ENCODE results near the gene LSG1. TPM values are rescaled to one million over a fixed set of nuclear protein-coding genes. Genes with fewer than 3 reads are reported as not detected.

The LSG1 gene
- total and polyA plus RNA-seq, 2 donors: 21.7 to 29.5 TPM

GRCh38 chr3:194689493-194689944 lies 17.5 kb upstream of the LSG1 start:
- peak in 2 of 9 donors; percentile 41 to 65 for DNase-seq (ENCODE audit: low read depth in 6 of 9, low spot score in 9 of 9)
- H3K27ac ChIP-seq (ENCODE audit: low read depth in 1 of 2, low read length in 1 of 2): peak overlapping the region in 1 of 2 donors; percentile 19
- H3K4me1 ChIP-seq (ENCODE audit: control insufficient read depth in 2 of 2, insufficient read depth in 2 of 2, low read length in 2 of 2): peaks cover 10 to 46% of the 10 kb centered on the region in 2 donors
- WGBS: 9% methylated on average over 9 of the region's 9 CpGs
- no peaks in the 10 kb centered on the region for H3K36me3 ChIP-seq (ENCODE audit: control insufficient read depth in 2 of 2, insufficient read depth in 2 of 2, low read length in 1 of 2)
- H3K9me3 ChIP-seq (ENCODE audit: control insufficient read depth in 2 of 2, insufficient read depth in 1 of 2, low read length in 1 of 2): peaks cover 0 to 8% of the 10 kb centered on the region in 2 donors
- no peak overlapping the region for H3K4me3 ChIP-seq (ENCODE audit: low read length in 2 of 2)
- H3K27me3 ChIP-seq (ENCODE audit: control insufficient read depth in 2 of 2, insufficient read depth in 1 of 2, low read length in 1 of 2): peaks cover 35 to 53% of the 10 kb centered on the region in 2 donors

- Histone ChIP-seq H3K27me3 (ENCODE audit: control insufficient read depth in 2 of 2, insufficient read depth in 1 of 2, low read length in 1 of 2) (peaks cover 40 to 59% of the 10 kb centered on the region in 2 donors), H3K4me1 (ENCODE audit: control insufficient read depth in 2 of 2, insufficient read depth in 2 of 2, low read length in 2 of 2) (peaks cover 10 to 46% of the 10 kb centered on the region in 2 donors), H3K9me3 (ENCODE audit: control insufficient read depth in 2 of 2, insufficient read depth in 1 of 2, low read length in 1 of 2) (peaks cover 0 to 8% of the 10 kb centered on the region in 2 donors), H3K36me3 (ENCODE audit: control insufficient read depth in 2 of 2, insufficient read depth in 2 of 2, low read length in 1 of 2) (no peaks in the 10 kb centered on the region), H3K4me3 (ENCODE audit: low read length in 2 of 2) (no peak overlapping the region), H3K27ac (ENCODE audit: low read depth in 1 of 2, low read length in 1 of 2) (peak overlapping the region in 1 of 2 donors; percentile 19)
- no peak for DNase-seq (ENCODE audit: low read depth in 6 of 9, low spot score in 9 of 9)
- 76% methylated on average over 6 of the region's 6 CpGs for WGBS
Measured at GRCh38 chr3:194688946-194689345, 17.0 kb upstream of the LSG1 start.

- Histone ChIP-seq H3K27me3 (ENCODE audit: control insufficient read depth in 2 of 2, insufficient read depth in 1 of 2, low read length in 1 of 2) (peaks cover 42 to 61% of the 10 kb centered on the region in 2 donors), H3K4me1 (ENCODE audit: control insufficient read depth in 2 of 2, insufficient read depth in 2 of 2, low read length in 2 of 2) (peaks cover 10 to 46% of the 10 kb centered on the region in 2 donors), H3K36me3 (ENCODE audit: control insufficient read depth in 2 of 2, insufficient read depth in 2 of 2, low read length in 1 of 2) (no peaks in the 10 kb centered on the region), H3K4me3 (ENCODE audit: low read length in 2 of 2) (peak overlapping the region; percentile 8 to 50), H3K27ac (ENCODE audit: low read depth in 1 of 2, low read length in 1 of 2) (peak overlapping the region; percentile 1 to 3), H3K9me3 (ENCODE audit: control insufficient read depth in 2 of 2, insufficient read depth in 1 of 2, low read length in 1 of 2) (peaks cover 0 to 8% of the 10 kb centered on the region in 2 donors)
- DNase-seq (ENCODE audit: low read depth in 6 of 9, low spot score in 9 of 9): peak in 2 of 9 donors; percentile 9 to 35
- 9% methylated on average over 16 of the region's 16 CpGs for WGBS
Measured at GRCh38 chr3:194688200-194688740, 16.3 kb upstream of the LSG1 start.

- Histone ChIP-seq H3K9me3 (ENCODE audit: control insufficient read depth in 2 of 2, insufficient read depth in 1 of 2, low read length in 1 of 2) (peaks cover 0 to 8% of the 10 kb centered on the region in 2 donors), H3K36me3 (ENCODE audit: control insufficient read depth in 2 of 2, insufficient read depth in 2 of 2, low read length in 1 of 2) (no peaks in the 10 kb centered on the region), H3K4me1 (ENCODE audit: control insufficient read depth in 2 of 2, insufficient read depth in 2 of 2, low read length in 2 of 2) (peaks cover 10 to 51% of the 10 kb centered on the region in 2 donors), H3K27me3 (ENCODE audit: control insufficient read depth in 2 of 2, insufficient read depth in 1 of 2, low read length in 1 of 2) (peaks cover 42 to 65% of the 10 kb centered on the region in 2 donors), H3K27ac (ENCODE audit: low read depth in 1 of 2, low read length in 1 of 2) (peak overlapping the region; percentile 1 to 3), H3K4me3 (ENCODE audit: low read length in 2 of 2) (peak overlapping the region; percentile 26 to 50)
- WGBS: 1% methylated on average over 57 of the region's 57 CpGs
- DNase-seq (ENCODE audit: low read depth in 6 of 9, low spot score in 9 of 9): peak in 4 of 9 donors; percentile 34 to 63 (median 52)
Measured at GRCh38 chr3:194687638-194688199, 15.7 kb upstream of the LSG1 start.

GRCh38 chr3:194686816-194687637 lies 15.0 kb upstream of the LSG1 start:
- H3K27me3 ChIP-seq (ENCODE audit: control insufficient read depth in 2 of 2, insufficient read depth in 1 of 2, low read length in 1 of 2): peaks cover 42 to 65% of the 10 kb centered on the region in 2 donors
- no peak overlapping the region for H3K27ac ChIP-seq (ENCODE audit: low read depth in 1 of 2, low read length in 1 of 2)
- H3K4me3 ChIP-seq (ENCODE audit: low read length in 2 of 2): peak overlapping the region; percentile 26 to 50
- H3K9me3 ChIP-seq (ENCODE audit: control insufficient read depth in 2 of 2, insufficient read depth in 1 of 2, low read length in 1 of 2): peaks cover 0 to 8% of the 10 kb centered on the region in 2 donors
- 8% methylated on average over 86 of the region's 86 CpGs for WGBS
- no peaks in the 10 kb centered on the region for H3K36me3 ChIP-seq (ENCODE audit: control insufficient read depth in 2 of 2, insufficient read depth in 2 of 2, low read length in 1 of 2)
- peaks cover 10 to 55% of the 10 kb centered on the region in 2 donors for H3K4me1 ChIP-seq (ENCODE audit: control insufficient read depth in 2 of 2, insufficient read depth in 2 of 2, low read length in 2 of 2)
- peak in 2 of 9 donors; percentile 45 to 54 for DNase-seq (ENCODE audit: low read depth in 6 of 9, low spot score in 9 of 9)

GRCh38 chr3:194686414-194686815 lies 14.4 kb upstream of the LSG1 start:
- H3K27ac ChIP-seq (ENCODE audit: low read depth in 1 of 2, low read length in 1 of 2): no peak overlapping the region
- 1% methylated on average over 29 of the region's 29 CpGs for WGBS
- H3K4me1 ChIP-seq (ENCODE audit: control insufficient read depth in 2 of 2, insufficient read depth in 2 of 2, low read length in 2 of 2): peaks cover 10 to 55% of the 10 kb centered on the region in 2 donors

GRCh38 chr3:194685718-194686413 lies 13.9 kb upstream of the LSG1 start, which contains the start of gene FAM43A:
FAM43A (plus strand) TSS chr3:194685883; CDS start chr3:194686827, 944 bp downstream.
- no peaks in the 10 kb centered on the region for H3K36me3 ChIP-seq (ENCODE audit: control insufficient read depth in 2 of 2, insufficient read depth in 2 of 2, low read length in 1 of 2)
- peaks cover 10 to 55% of the 10 kb centered on the region in 2 donors for H3K4me1 ChIP-seq (ENCODE audit: control insufficient read depth in 2 of 2, insufficient read depth in 2 of 2, low read length in 2 of 2)
- H3K4me3 ChIP-seq (ENCODE audit: low read length in 2 of 2): peak within 1 kb of the TSS; percentile 41 to 50
- peaks cover 40 to 65% of the 10 kb centered on the region in 2 donors for H3K27me3 ChIP-seq (ENCODE audit: control insufficient read depth in 2 of 2, insufficient read depth in 1 of 2, low read length in 1 of 2)
- peaks cover 0 to 8% of the 10 kb centered on the region in 2 donors for H3K9me3 ChIP-seq (ENCODE audit: control insufficient read depth in 2 of 2, insufficient read depth in 1 of 2, low read length in 1 of 2)
- H3K27ac ChIP-seq (ENCODE audit: low read depth in 1 of 2, low read length in 1 of 2): no peak within 1 kb of the TSS
- DNase-seq (ENCODE audit: low read depth in 6 of 9, low spot score in 9 of 9): peak in 3 of 9 donors; percentile 36 to 69 (median 45)
- WGBS: under 1% methylated on average over 70 of the region's 70 CpGs

More at GRCh38 chr3:194686414-194686815, 14.4 kb upstream of the LSG1 start:
- DNase-seq (ENCODE audit: low read depth in 6 of 9, low spot score in 9 of 9): peak in 1 of 9 donors; percentile 24
- peaks cover 0 to 8% of the 10 kb centered on the region in 2 donors for H3K9me3 ChIP-seq (ENCODE audit: control insufficient read depth in 2 of 2, insufficient read depth in 1 of 2, low read length in 1 of 2)
- no peaks in the 10 kb centered on the region for H3K36me3 ChIP-seq (ENCODE audit: control insufficient read depth in 2 of 2, insufficient read depth in 2 of 2, low read length in 1 of 2)
- H3K27me3 ChIP-seq (ENCODE audit: control insufficient read depth in 2 of 2, insufficient read depth in 1 of 2, low read length in 1 of 2): peaks cover 40 to 65% of the 10 kb centered on the region in 2 donors
- peak overlapping the region; percentile 41 to 50 for H3K4me3 ChIP-seq (ENCODE audit: low read length in 2 of 2)

- H3K4me1 ChIP-seq (ENCODE audit: control insufficient read depth in 2 of 2, insufficient read depth in 2 of 2, low read length in 2 of 2): peaks cover 10 to 51% of the 10 kb centered on the region in 2 donors
- H3K27ac ChIP-seq (ENCODE audit: low read depth in 1 of 2, low read length in 1 of 2): no peak overlapping the region
- H3K4me3 ChIP-seq (ENCODE audit: low read length in 2 of 2): peak overlapping the region; percentile 41 to 50
- WGBS: 65% methylated on average over 13 of the region's 13 CpGs
- H3K36me3 ChIP-seq (ENCODE audit: control insufficient read depth in 2 of 2, insufficient read depth in 2 of 2, low read length in 1 of 2): no peaks in the 10 kb centered on the region
- H3K9me3 ChIP-seq (ENCODE audit: control insufficient read depth in 2 of 2, insufficient read depth in 1 of 2, low read length in 1 of 2): peaks cover 0 to 8% of the 10 kb centered on the region in 2 donors
- peaks cover 40 to 65% of the 10 kb centered on the region in 2 donors for H3K27me3 ChIP-seq (ENCODE audit: control insufficient read depth in 2 of 2, insufficient read depth in 1 of 2, low read length in 1 of 2)
- DNase-seq (ENCODE audit: low read depth in 6 of 9, low spot score in 9 of 9): no peak
Measured at GRCh38 chr3:194685065-194685717, 13.2 kb upstream of the LSG1 start.
